Placental pericyte (primary cell): Measurements from ENCODE around the gene ISCA1. TPM values are rescaled to one million over a fixed set of nuclear protein-coding genes. Genes with fewer than 3 reads are reported as not detected.

ENCODE experiments used
- small RNA-seq: library from RNA; depleted of rRNA; stranded (forward); fragments of <200 nt; gene quantifications from one replicate; pipeline ENCODE3, GENCODE V24; 2012; ENCODE audit warnings: low replicate concordance
- total RNA-seq: library from RNA; depleted of rRNA; stranded (reverse); fragments of >200 nt; gene quantifications from 2 replicates; pipeline ENCODE4 v1.2.3, GENCODE V29; 2012

ISCA1 gene
- total RNA-seq: 16.2 and 25.1 TPM in 2 replicates

GRCh38 chr9:86282077-86282978 is at the start of gene ISCA1:
Gene ISCA1, minus strand, starts transcription at chr9:86282538. Its CDS starts 80 bp downstream, at chr9:86282458.

GRCh38 chr9:86259557-86259956 is 22.8 kb downstream of the ISCA1 start, which contains the start of gene C9orf153:
Gene C9orf153, minus strand, starts transcription at chr9:86259657. Its CDS starts 30,054 bp downstream, at chr9:86229603.

Small RNA genes lying within 50 kb of the gene (small RNA-seq; reads per million reads assigned to genes)
- gene AL137849.1 (not detected), gene RN7SKP264 (0.10 reads per million)

Other genes with a start within 250 kb of the ISCA1 start
- 22.3 and 30.2 TPM in 2 replicates for gene GOLM1, start 183.0 kb downstream of the ISCA1 start, total RNA-seq
- gene C9orf153, start 22.9 kb downstream of the ISCA1 start, total RNA-seq: under 0.01 and 0.14 TPM in 2 replicates
- gene TUT7, start 71.9 kb upstream of the ISCA1 start, total RNA-seq: 56.5 and 59.0 TPM in 2 replicates